Epithelial cell of esophagus (primary cell): ENCODE measurements around the gene RABL2A.
A peak's percentile ranks its signal among the peaks of the same experiment; 100 is the strongest.
"Not testable (repeated sequence)": the region's sequence is repeated elsewhere in the genome, so short reads cannot be mapped to it uniquely, and the experiment has no call there.

Experiments used
- DNase-seq: peaks from one replicate; pipeline ENCODE4 v3.0.0; 2010; ENCODE audit warnings: low read depth
- H3K4me3 ChIP-seq: 2 replicates; pipeline ENCODE4 v1.5.1; 2011; ENCODE audit warnings: mild to moderate bottlenecking, low read length, control low read depth
- CTCF ChIP-seq: IDR thresholded peaks from 2 replicates; pipeline ENCODE4 v1.5.1; 2011; ENCODE audit warnings: low read depth, mild to moderate bottlenecking, low read length, control low read depth, inconsistent platforms; ENCODE audit not compliant: insufficient read depth; ENCODE audit errors: missing control alignments

Gene RABL2A

GRCh38 chr2:113657735-113658134, 30.7 kb downstream of the RABL2A start:
- DNase-seq, H3K4me3 ChIP-seq: not testable (repeated sequence)

GRCh38 chr2:113663285-113664060, 36.4 kb downstream of the RABL2A start:
- peak; percentile 90 for DNase-seq
- H3K4me3 ChIP-seq, result not testable (repeated sequence)

- not testable (repeated sequence) for DNase-seq, H3K4me3 ChIP-seq
Measured at GRCh38 chr2:113664761-113665533, 37.9 kb downstream of the RABL2A start.

GRCh38 chr2:113669013-113669412, 41.9 kb downstream of the RABL2A start:
- not testable (repeated sequence) for H3K4me3 ChIP-seq, DNase-seq

GRCh38 chr2:113672326-113672932, 45.4 kb downstream of the RABL2A start:
- DNase-seq, result no peak

GRCh38 chr2:113675875-113676274, 48.8 kb downstream of the RABL2A start:
- no peak for TF ChIP-seq CTCF
- no peak for DNase-seq
- no peak overlapping the region for H3K4me3 ChIP-seq

More at GRCh38 chr2:113672326-113672932, 45.4 kb downstream of the RABL2A start:
- TF ChIP-seq CTCF, result no peak
- no peak overlapping the region for H3K4me3 ChIP-seq

GRCh38 chr2:113676623-113677266, 49.7 kb downstream of the RABL2A start:
- H3K4me3 ChIP-seq, result no peak overlapping the region
- no peak for TF ChIP-seq CTCF

GRCh38 chr2:113677330-113677729, 50.3 kb downstream of the RABL2A start:
- no peak overlapping the region for H3K4me3 ChIP-seq
- TF ChIP-seq CTCF, result no peak
- no peak for DNase-seq

More at GRCh38 chr2:113676623-113677266, 49.7 kb downstream of the RABL2A start:
- DNase-seq, result no peak
